HEK293 (cell line): Measurements from ENCODE around the gene DUOX1.

ENCODE experiments used
- CTCF ChIA-PET: fragments of 350-600 bp; formaldehyde crosslinking; extraction: SDS; loops from one replicate; lab custom pipeline; 2021; ENCODE audit warnings: antibody characterized with exemption; lab: Yijun Ruan, JAX
- POLR2A ChIA-PET: fragments of 300-600 bp; formaldehyde crosslinking; extraction: SDS; loops from one replicate; lab custom pipeline; 2020; ENCODE audit warnings: antibody characterized with exemption, inconsistent platforms; lab: Yijun Ruan, JAX
- H3K27ac ChIP-seq: fragments of 200-500 bp; sonication (Bioruptor generic); 2 replicates; pipeline ENCODE4 v1.5.1; 2014; ENCODE audit warnings: low read depth, low read length, control low read depth, inconsistent platforms; ENCODE audit errors: extremely low read depth
- H3K36me3 ChIP-seq, 2 experiments: fragments of 200-500 bp in 1 of 2; sonication (Bioruptor generic) in 1 of 2; 1 replicate in 1 of 2; 2 replicates in 1 of 2; pipeline ENCODE4 v1.5.1; 2014 to 2017; ENCODE audit warnings: inconsistent platforms in 2 of 2, low read length in 2 of 2; ENCODE audit not compliant: control insufficient read depth in 2 of 2, insufficient read depth in 1 of 2
- H3K4me1 ChIP-seq: fragments of 200-500 bp; sonication (Bioruptor generic); 2 replicates; pipeline ENCODE4 v1.5.1; 2014; ENCODE audit warnings: mild to moderate bottlenecking, low read length, inconsistent platforms; ENCODE audit not compliant: control insufficient read depth, insufficient read depth
- H3K4me3 ChIP-seq: 2 replicates; pipeline ENCODE4 v1.5.1; 2011; ENCODE audit warnings: low read depth, mild to moderate bottlenecking, control low read depth, low read length, moderate library complexity
- H3K9me3 ChIP-seq: fragments of 200-500 bp; sonication (Bioruptor generic); 2 replicates; pipeline ENCODE4 v1.5.1; 2014; ENCODE audit warnings: low read depth, low read length, inconsistent platforms; ENCODE audit not compliant: control insufficient read depth, insufficient read depth
- EGR2 ChIP-seq: fragments of 450-650 bp; formaldehyde crosslinking; IDR thresholded peaks from 2 replicates; pipeline ENCODE4 v1.5.1; 2016; ENCODE audit warnings: low read depth, missing biosample characterization, missing genetic modification characterization
- IKZF3 ChIP-seq: fragments of 450-650 bp; IDR thresholded peaks from 2 replicates; pipeline ENCODE4 v1.5.0; 2018; ENCODE audit warnings: missing biosample characterization, mild to moderate bottlenecking, missing genetic modification characterization, moderate library complexity
- KLF10 ChIP-seq: fragments of 450-650 bp; IDR thresholded peaks from 2 replicates; pipeline ENCODE4 v1.5.1; 2018; ENCODE audit warnings: missing biosample characterization, mild to moderate bottlenecking, missing genetic modification characterization
- SCRT2 ChIP-seq: fragments of 450-650 bp; formaldehyde crosslinking; IDR thresholded peaks from 2 replicates; pipeline ENCODE4 v1.5.1; 2016; ENCODE audit warnings: missing biosample characterization, missing genetic modification characterization
- SP3 ChIP-seq: fragments of 450-650 bp; formaldehyde crosslinking; IDR thresholded peaks from 2 replicates; pipeline ENCODE4 v1.5.1; 2016; ENCODE audit warnings: missing biosample characterization, missing genetic modification characterization
- SP7 ChIP-seq: fragments of 450-650 bp; formaldehyde crosslinking; IDR thresholded peaks from 2 replicates; pipeline ENCODE4 v1.5.1; 2016; ENCODE audit warnings: missing biosample characterization, missing genetic modification characterization
- YY1 ChIP-seq: fragments of 450-650 bp; formaldehyde crosslinking; IDR thresholded peaks from 2 replicates; pipeline ENCODE4 v1.5.1; 2018; ENCODE audit warnings: missing biosample characterization, missing genetic modification characterization
- ZBTB48 ChIP-seq: fragments of 450-650 bp; formaldehyde crosslinking; IDR thresholded peaks from 2 replicates; pipeline ENCODE4 v1.5.1; 2016; ENCODE audit warnings: missing biosample characterization, missing genetic modification characterization
- ZFHX2 ChIP-seq: fragments of 450-650 bp; formaldehyde crosslinking; conservative IDR thresholded peaks from 2 replicates; pipeline ENCODE4 v1.5.1; 2016; ENCODE audit warnings: missing biosample characterization, missing genetic modification characterization
- ZFP69B ChIP-seq: fragments of 450-650 bp; formaldehyde crosslinking; IDR thresholded peaks from 2 replicates; pipeline ENCODE4 v1.5.1; 2016; ENCODE audit warnings: missing biosample characterization, missing genetic modification characterization
- ZIC2 ChIP-seq: fragments of 450-650 bp; formaldehyde crosslinking; IDR thresholded peaks from 2 replicates; pipeline ENCODE4 v1.5.1; 2016; ENCODE audit warnings: missing biosample characterization, missing genetic modification characterization
- ZNF175 ChIP-seq: fragments of 450-650 bp; formaldehyde crosslinking; IDR thresholded peaks from 2 replicates; pipeline ENCODE4 v1.5.1; 2016; ENCODE audit warnings: missing biosample characterization, missing genetic modification characterization
- ZNF214 ChIP-seq: fragments of 450-650 bp; formaldehyde crosslinking; IDR thresholded peaks from 2 replicates; pipeline ENCODE4 v1.5.1; 2017; ENCODE audit warnings: missing biosample characterization, mild to moderate bottlenecking, missing genetic modification characterization, borderline replicate concordance
- ZNF335 ChIP-seq: fragments of 450-650 bp; formaldehyde crosslinking; conservative IDR thresholded peaks from 2 replicates; pipeline ENCODE4 v1.5.1; 2016; ENCODE audit warnings: missing biosample characterization, missing genetic modification characterization
- ZNF394 ChIP-seq: fragments of 450-650 bp; formaldehyde crosslinking; IDR thresholded peaks from 2 replicates; pipeline ENCODE4 v1.5.1; 2016; ENCODE audit warnings: missing biosample characterization, missing genetic modification characterization, mild to moderate bottlenecking, moderate library complexity, borderline replicate concordance
- ZNF398 ChIP-seq: fragments of 450-650 bp; formaldehyde crosslinking; IDR thresholded peaks from 2 replicates; pipeline ENCODE4 v1.5.1; 2017; ENCODE audit warnings: missing biosample characterization, missing genetic modification characterization
- ZNF473 ChIP-seq: fragments of 450-650 bp; formaldehyde crosslinking; IDR thresholded peaks from 2 replicates; pipeline ENCODE4 v1.5.1; 2017; ENCODE audit warnings: missing biosample characterization, missing genetic modification characterization
- ZNF530 ChIP-seq: fragments of 450-650 bp; formaldehyde crosslinking; IDR thresholded peaks from 2 replicates; pipeline ENCODE4 v1.5.1; 2016; ENCODE audit warnings: low read depth, missing biosample characterization, missing genetic modification characterization
- ZNF555 ChIP-seq: fragments of 450-650 bp; formaldehyde crosslinking; conservative IDR thresholded peaks from 2 replicates; pipeline ENCODE4 v1.5.1; 2017; ENCODE audit warnings: missing biosample characterization, mild to moderate bottlenecking, missing genetic modification characterization, inconsistent platforms
- ZNF600 ChIP-seq: fragments of 450-650 bp; formaldehyde crosslinking; IDR thresholded peaks from 2 replicates; pipeline ENCODE4 v1.5.1; 2016; ENCODE audit warnings: missing biosample characterization, missing genetic modification characterization
- ZNF610 ChIP-seq: fragments of 450-650 bp; formaldehyde crosslinking; IDR thresholded peaks from 2 replicates; pipeline ENCODE4 v1.5.1; 2016; ENCODE audit warnings: missing biosample characterization, missing genetic modification characterization, borderline replicate concordance
- ZNF654 ChIP-seq: fragments of 450-650 bp; formaldehyde crosslinking; IDR thresholded peaks from 2 replicates; pipeline ENCODE4 v1.5.1; 2016; ENCODE audit warnings: low read depth, missing biosample characterization, missing genetic modification characterization
- ZNF664 ChIP-seq: fragments of 450-650 bp; formaldehyde crosslinking; IDR thresholded peaks from 2 replicates; pipeline ENCODE4 v1.5.1; 2016; ENCODE audit warnings: missing biosample characterization, missing genetic modification characterization
- ZNF76 ChIP-seq: fragments of 450-650 bp; formaldehyde crosslinking; IDR thresholded peaks from 2 replicates; pipeline ENCODE4; 2016; ENCODE audit warnings: low read depth, missing biosample characterization, missing genetic modification characterization, borderline replicate concordance
- TF ChIP-seq, protein P1 (sequence below): fragments of 450-650 bp; formaldehyde crosslinking; IDR thresholded peaks from 2 replicates; pipeline ENCODE4 v1.5.1; 2016; ENCODE audit warnings: missing biosample characterization, missing genetic modification characterization
- TF ChIP-seq, protein P2 (sequence below): fragments of 450-650 bp; formaldehyde crosslinking; IDR thresholded peaks from 2 replicates; pipeline ENCODE4 v1.5.1; 2016; ENCODE audit warnings: missing biosample characterization, missing genetic modification characterization

The DUOX1 gene

DNA sequence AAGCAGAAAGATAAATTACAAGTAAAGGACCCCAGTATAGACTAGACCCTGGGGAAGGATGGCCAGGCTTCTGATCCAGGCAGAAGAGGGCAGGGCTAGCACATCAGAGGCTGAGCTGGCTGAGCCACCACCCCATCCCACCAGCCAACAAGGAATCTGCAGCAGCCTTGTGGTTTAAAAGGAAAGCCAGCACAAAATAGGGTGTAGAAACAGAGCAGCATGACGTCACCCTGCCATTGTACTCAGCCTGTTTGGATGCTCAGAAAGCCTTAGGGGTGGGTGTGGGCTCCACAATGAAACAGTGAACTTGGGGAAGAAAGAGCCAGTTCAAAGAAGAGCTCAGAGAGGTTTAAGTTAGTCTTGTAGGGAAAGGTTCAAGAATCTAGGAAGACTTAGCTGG, 28.2 kb downstream of the DUOX1 start (continued):
- TF ChIP-seq ZNF175 (tag by site-specific recombination) (no peak), YY1 (tag by site-specific recombination) (no peak), ZNF214 (tag by site-specific recombination) (no peak), ZNF530 (tag by site-specific recombination) (no peak), KLF10 (tag by site-specific recombination) (no peak), ZFP69B (tag by site-specific recombination) (no peak), ZNF610 (tag by site-specific recombination) (no peak)
- TF ChIP-seq, protein P1, sequence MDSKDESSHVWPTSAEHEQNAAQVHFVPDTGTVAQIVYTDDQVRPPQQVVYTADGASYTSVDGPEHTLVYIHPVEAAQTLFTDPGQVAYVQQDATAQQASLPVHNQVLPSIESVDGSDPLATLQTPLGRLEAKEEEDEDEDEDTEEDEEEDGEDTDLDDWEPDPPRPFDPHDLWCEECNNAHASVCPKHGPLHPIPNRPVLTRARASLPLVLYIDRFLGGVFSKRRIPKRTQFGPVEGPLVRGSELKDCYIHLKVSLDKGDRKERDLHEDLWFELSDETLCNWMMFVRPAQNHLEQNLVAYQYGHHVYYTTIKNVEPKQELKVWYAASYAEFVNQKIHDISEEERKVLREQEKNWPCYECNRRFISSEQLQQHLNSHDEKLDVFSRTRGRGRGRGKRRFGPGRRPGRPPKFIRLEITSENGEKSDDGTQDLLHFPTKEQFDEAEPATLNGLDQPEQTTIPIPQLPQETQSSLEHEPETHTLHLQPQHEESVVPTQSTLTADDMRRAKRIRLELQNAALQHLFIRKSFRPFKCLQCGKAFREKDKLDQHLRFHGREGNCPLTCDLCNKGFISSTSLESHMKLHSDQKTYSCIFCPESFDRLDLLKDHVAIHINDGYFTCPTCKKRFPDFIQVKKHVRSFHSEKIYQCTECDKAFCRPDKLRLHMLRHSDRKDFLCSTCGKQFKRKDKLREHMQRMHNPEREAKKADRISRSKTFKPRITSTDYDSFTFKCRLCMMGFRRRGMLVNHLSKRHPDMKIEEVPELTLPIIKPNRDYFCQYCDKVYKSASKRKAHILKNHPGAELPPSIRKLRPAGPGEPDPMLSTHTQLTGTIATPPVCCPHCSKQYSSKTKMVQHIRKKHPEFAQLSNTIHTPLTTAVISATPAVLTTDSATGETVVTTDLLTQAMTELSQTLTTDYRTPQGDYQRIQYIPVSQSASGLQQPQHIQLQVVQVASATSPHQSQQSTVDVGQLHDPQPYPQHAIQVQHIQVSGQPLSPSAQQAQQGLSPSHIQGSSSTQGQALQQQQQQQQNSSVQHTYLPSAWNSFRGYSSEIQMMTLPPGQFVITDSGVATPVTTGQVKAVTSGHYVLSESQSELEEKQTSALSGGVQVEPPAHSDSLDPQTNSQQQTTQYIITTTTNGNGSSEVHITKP (tag by site-specific recombination), result 0 out of 2 replicates have a peak, but pooled peaks have one; percentile 10

DNA sequence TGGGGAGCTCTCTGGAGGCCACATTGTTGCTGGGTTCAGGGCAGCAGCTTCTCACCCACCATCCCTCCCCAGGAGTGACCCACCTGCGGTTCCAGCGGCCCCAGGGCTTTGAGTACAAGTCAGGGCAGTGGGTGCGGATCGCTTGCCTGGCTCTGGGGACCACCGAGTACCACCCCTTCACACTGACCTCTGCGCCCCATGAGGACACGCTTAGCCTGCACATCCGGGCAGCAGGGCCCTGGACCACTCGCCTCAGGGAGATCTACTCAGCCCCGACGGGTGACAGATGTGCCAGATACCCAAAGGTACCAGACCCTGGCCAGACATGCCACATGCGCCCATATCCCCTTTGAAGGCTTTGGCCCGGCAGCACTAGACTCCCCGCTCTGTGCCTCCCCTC, 31.9 kb downstream of the DUOX1 start:
- Histone ChIP-seq H3K36me3 (no peaks in the 10 kb centered on the region), H3K4me1 (0 out of 2 replicates have a peak, but pooled peaks cover 2% of the 10 kb centered on the region), H3K27ac (no peak overlapping the region), H3K9me3 (no peaks in the 10 kb centered on the region), H3K4me3 (no peak overlapping the region)
- ChIA-PET POLR2A (interaction anchor here (0.6 kb wide), 1 partner anchor 9 kb away, joined by 12 read pairs; no protein-coding TSS in a partner anchor), CTCF (interaction anchor here (0.7 to 4.4 kb wide), 7 partner anchors 10 to 447 kb away, joined by 3 to 23 read pairs (median 3); no protein-coding TSS in a partner anchor)
- TF ChIP-seq ZNF530 (tag by site-specific recombination), result no peak
- no peak for TF ChIP-seq ZNF398

- 0 out of 2 replicates have a peak, but pooled peaks cover 2% of the 10 kb centered on the region for H3K4me1 ChIP-seq
- no peak for TF ChIP-seq ZNF76 (tag by site-specific recombination)
- TF ChIP-seq SP3 (tag by site-specific recombination), result no peak
- no peak for TF ChIP-seq ZNF555 (tag by site-specific recombination)
- TF ChIP-seq IKZF3 (tag by site-specific recombination), result peak; percentile 55
- TF ChIP-seq ZBTB48, result peak; percentile 72; the same call in 1 of the 2 replicates
- TF ChIP-seq ZNF394 (tag by site-specific recombination), result no peak
- TF ChIP-seq SCRT2 (tag by site-specific recombination), result no peak
- TF ChIP-seq ZNF664 (tag by site-specific recombination), result no peak
- peak; percentile 98 for TF ChIP-seq ZNF335 (tag by site-specific recombination)
- 0 out of 2 replicates have a peak, but pooled peaks have one; percentile 24 for TF ChIP-seq SP7 (tag by site-specific recombination)
- no peak for TF ChIP-seq ZNF473 (tag by site-specific recombination)
- peak; percentile 87 for TF ChIP-seq ZNF654 (tag by site-specific recombination)
- peak; percentile 35; the same call in 1 of the 2 replicates for TF ChIP-seq ZNF600 (tag by site-specific recombination)
- 0 out of 2 replicates have a peak, but pooled peaks have one; percentile 4 for TF ChIP-seq EGR2 (tag by site-specific recombination)
- peak; percentile 46 for TF ChIP-seq ZFHX2 (tag by site-specific recombination)
- TF ChIP-seq ZIC2 (tag by site-specific recombination), result peak; percentile 72
- TF ChIP-seq, protein P2, sequence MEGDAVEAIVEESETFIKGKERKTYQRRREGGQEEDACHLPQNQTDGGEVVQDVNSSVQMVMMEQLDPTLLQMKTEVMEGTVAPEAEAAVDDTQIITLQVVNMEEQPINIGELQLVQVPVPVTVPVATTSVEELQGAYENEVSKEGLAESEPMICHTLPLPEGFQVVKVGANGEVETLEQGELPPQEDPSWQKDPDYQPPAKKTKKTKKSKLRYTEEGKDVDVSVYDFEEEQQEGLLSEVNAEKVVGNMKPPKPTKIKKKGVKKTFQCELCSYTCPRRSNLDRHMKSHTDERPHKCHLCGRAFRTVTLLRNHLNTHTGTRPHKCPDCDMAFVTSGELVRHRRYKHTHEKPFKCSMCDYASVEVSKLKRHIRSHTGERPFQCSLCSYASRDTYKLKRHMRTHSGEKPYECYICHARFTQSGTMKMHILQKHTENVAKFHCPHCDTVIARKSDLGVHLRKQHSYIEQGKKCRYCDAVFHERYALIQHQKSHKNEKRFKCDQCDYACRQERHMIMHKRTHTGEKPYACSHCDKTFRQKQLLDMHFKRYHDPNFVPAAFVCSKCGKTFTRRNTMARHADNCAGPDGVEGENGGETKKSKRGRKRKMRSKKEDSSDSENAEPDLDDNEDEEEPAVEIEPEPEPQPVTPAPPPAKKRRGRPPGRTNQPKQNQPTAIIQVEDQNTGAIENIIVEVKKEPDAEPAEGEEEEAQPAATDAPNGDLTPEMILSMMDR, result peak; percentile 95
- no peaks in the 10 kb centered on the region for H3K36me3 ChIP-seq
- no peak overlapping the region for H3K27ac ChIP-seq
- H3K4me3 ChIP-seq, result no peak overlapping the region
- ChIA-PET CTCF (interaction anchor here (0.5 to 4.4 kb wide), 34 partner anchors 8 to 1220 kb away, joined by 3 to 60 read pairs (median 4); a partner anchor contains a TSS), POLR2A (interaction anchor here (0.5 to 1.6 kb wide), 5 partner anchors 37 to 239 kb away, joined by 3 to 8 read pairs (median 6); a partner anchor contains a TSS)
- no peaks in the 10 kb centered on the region for H3K9me3 ChIP-seq
Observed at GRCh38 chr15:45162771-45163507, 33.1 kb downstream of the DUOX1 start.
